Measurements from ENCODE around the gene GAB3.
A peak's percentile ranks its signal among the peaks of the same experiment; 100 is the strongest.

GAB3 gene

GRCh38 chrX:154724993-154725756 is 25.7 kb downstream of the GAB3 start:
- H3K4me1 ChIP-seq (ENCODE audit: control insufficient read depth in 5 of 5, insufficient read depth in 5 of 5, low read length in 5 of 5), result peaks cover 20 to 46% (median 35%) of the 10 kb centered on the region in 5 donors
- H3K9ac ChIP-seq (ENCODE audit: low read length in 5 of 5), result no peak overlapping the region
- peaks cover 0 to 5% (median 0%) of the 10 kb centered on the region in 5 donors for H3K9me3 ChIP-seq (ENCODE audit: control insufficient read depth in 5 of 5, low read length in 5 of 5)
- H3K36me3 ChIP-seq (ENCODE audit: control insufficient read depth in 5 of 5, insufficient read depth in 5 of 5, low read length in 5 of 5), result no peaks in the 10 kb centered on the region
- no peak overlapping the region for H3K4me3 ChIP-seq (ENCODE audit: low read depth in 1 of 5, low read length in 5 of 5)
- H3K27ac ChIP-seq (ENCODE audit: low read depth, low read length), result no peak overlapping the region
- peaks cover 0 to 4% (median 0%) of the 10 kb centered on the region in 5 donors for H3K27me3 ChIP-seq (ENCODE audit: control insufficient read depth in 5 of 5, insufficient read depth in 4 of 5, low read length in 5 of 5)

GRCh38 chrX:154721155-154721554 is 29.7 kb downstream of the GAB3 start:
- H3K9me3 ChIP-seq (ENCODE audit: control insufficient read depth in 5 of 5, low read length in 5 of 5), result peaks cover 0 to 5% (median 0%) of the 10 kb centered on the region in 5 donors
- no peak overlapping the region for H3K4me3 ChIP-seq (ENCODE audit: low read depth in 1 of 5, low read length in 5 of 5)
- H3K4me1 ChIP-seq (ENCODE audit: control insufficient read depth in 5 of 5, insufficient read depth in 5 of 5, low read length in 5 of 5), result peaks cover 3 to 32% (median 23%) of the 10 kb centered on the region in 5 donors
- no peak overlapping the region for H3K9ac ChIP-seq (ENCODE audit: low read length in 5 of 5)
- no peaks in the 10 kb centered on the region for H3K27me3 ChIP-seq (ENCODE audit: control insufficient read depth in 5 of 5, insufficient read depth in 4 of 5, low read length in 5 of 5)
- H3K36me3 ChIP-seq (ENCODE audit: control insufficient read depth in 5 of 5, insufficient read depth in 5 of 5, low read length in 5 of 5), result no peaks in the 10 kb centered on the region
- no peak overlapping the region for H3K27ac ChIP-seq (ENCODE audit: low read depth, low read length)

- H3K27me3 ChIP-seq (ENCODE audit: control insufficient read depth in 5 of 5, insufficient read depth in 4 of 5, low read length in 5 of 5), result peaks cover 0 to 5% (median 0%) of the 10 kb centered on the region in 5 donors
- H3K4me3 ChIP-seq (ENCODE audit: low read depth in 1 of 5, low read length in 5 of 5), result no peak overlapping the region
- H3K4me1 ChIP-seq (ENCODE audit: control insufficient read depth in 5 of 5, insufficient read depth in 5 of 5, low read length in 5 of 5), result peaks cover 3 to 29% (median 23%) of the 10 kb centered on the region in 5 donors
- no peak overlapping the region for H3K9ac ChIP-seq (ENCODE audit: low read length in 5 of 5)
- peaks cover 0 to 6% (median 0%) of the 10 kb centered on the region in 5 donors for H3K36me3 ChIP-seq (ENCODE audit: control insufficient read depth in 5 of 5, insufficient read depth in 5 of 5, low read length in 5 of 5)
- no peak overlapping the region for H3K27ac ChIP-seq (ENCODE audit: low read depth, low read length)
- peaks cover 0 to 5% (median 0%) of the 10 kb centered on the region in 5 donors for H3K9me3 ChIP-seq (ENCODE audit: control insufficient read depth in 5 of 5, low read length in 5 of 5)
These were observed 30.8 kb downstream of the GAB3 start for GRCh38 chrX:154720067-154720466.

GRCh38 chrX:154719132-154719675 is 31.7 kb downstream of the GAB3 start:
- Histone ChIP-seq H3K4me3 (ENCODE audit: low read depth in 1 of 5, low read length in 5 of 5) (peak overlapping the region in 2 of 5 donors; percentile 15 to 27), H3K9ac (ENCODE audit: low read length in 5 of 5) (no peak overlapping the region), H3K27ac (ENCODE audit: low read depth, low read length) (peak overlapping the region; percentile 7), H3K36me3 (ENCODE audit: control insufficient read depth in 5 of 5, insufficient read depth in 5 of 5, low read length in 5 of 5) (peaks cover 0 to 6% (median 0%) of the 10 kb centered on the region in 5 donors), H3K27me3 (ENCODE audit: control insufficient read depth in 5 of 5, insufficient read depth in 4 of 5, low read length in 5 of 5) (peaks cover 0 to 5% (median 0%) of the 10 kb centered on the region in 5 donors), H3K9me3 (ENCODE audit: control insufficient read depth in 5 of 5, low read length in 5 of 5) (peaks cover 0 to 5% (median 0%) of the 10 kb centered on the region in 5 donors), H3K4me1 (ENCODE audit: control insufficient read depth in 5 of 5, insufficient read depth in 5 of 5, low read length in 5 of 5) (peaks cover 3 to 30% (median 27%) of the 10 kb centered on the region in 5 donors)

DNA sequence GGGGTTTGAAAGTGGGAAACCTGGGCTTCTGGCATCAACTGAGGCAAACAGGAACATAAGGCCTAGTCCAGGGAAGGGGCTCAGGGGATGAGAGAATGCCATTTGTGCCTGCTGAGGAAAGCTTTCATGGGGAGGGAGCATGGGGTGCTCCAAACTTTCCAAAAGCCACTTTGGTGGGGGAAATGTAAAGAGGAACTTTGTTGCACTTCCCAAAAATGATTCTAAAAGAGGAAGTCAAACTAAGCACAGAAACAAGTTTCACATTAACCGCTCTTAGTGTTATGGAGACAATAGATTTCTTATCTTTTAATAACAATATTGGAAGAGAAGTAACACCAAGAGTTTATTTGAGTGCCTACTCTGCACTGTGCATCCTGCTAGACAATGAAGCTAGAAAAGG is 32.3 kb downstream of the GAB3 start:
- Histone ChIP-seq H3K9ac (ENCODE audit: low read length in 5 of 5) (no peak overlapping the region), H3K4me3 (ENCODE audit: low read depth in 1 of 5, low read length in 5 of 5) (peak overlapping the region in 1 of 5 donors; percentile 27), H3K9me3 (ENCODE audit: control insufficient read depth in 5 of 5, low read length in 5 of 5) (peaks cover 0 to 5% (median 0%) of the 10 kb centered on the region in 5 donors), H3K4me1 (ENCODE audit: control insufficient read depth in 5 of 5, insufficient read depth in 5 of 5, low read length in 5 of 5) (peaks cover 3 to 30% (median 27%) of the 10 kb centered on the region in 5 donors), H3K36me3 (ENCODE audit: control insufficient read depth in 5 of 5, insufficient read depth in 5 of 5, low read length in 5 of 5) (peaks cover 0 to 6% (median 0%) of the 10 kb centered on the region in 5 donors), H3K27ac (ENCODE audit: low read depth, low read length) (peak overlapping the region; percentile 7), H3K27me3 (ENCODE audit: control insufficient read depth in 5 of 5, insufficient read depth in 4 of 5, low read length in 5 of 5) (peaks cover 0 to 5% (median 0%) of the 10 kb centered on the region in 5 donors)

- H3K36me3 ChIP-seq (ENCODE audit: control insufficient read depth in 5 of 5, insufficient read depth in 5 of 5, low read length in 5 of 5), result peaks cover 0 to 10% (median 0%) of the 10 kb centered on the region in 5 donors
- H3K27me3 ChIP-seq (ENCODE audit: control insufficient read depth in 5 of 5, insufficient read depth in 4 of 5, low read length in 5 of 5), result peaks cover 0 to 5% (median 0%) of the 10 kb centered on the region in 5 donors
- peaks cover 0 to 5% (median 0%) of the 10 kb centered on the region in 5 donors for H3K9me3 ChIP-seq (ENCODE audit: control insufficient read depth in 5 of 5, low read length in 5 of 5)
- peak overlapping the region in 1 of 5 donors; percentile 41 for H3K4me3 ChIP-seq (ENCODE audit: low read depth in 1 of 5, low read length in 5 of 5)
- no peak overlapping the region for H3K9ac ChIP-seq (ENCODE audit: low read length in 5 of 5)
- H3K27ac ChIP-seq (ENCODE audit: low read depth, low read length), result peak overlapping the region; percentile 20
- peaks cover 3 to 36% (median 33%) of the 10 kb centered on the region in 5 donors for H3K4me1 ChIP-seq (ENCODE audit: control insufficient read depth in 5 of 5, insufficient read depth in 5 of 5, low read length in 5 of 5)
These were observed 33.1 kb downstream of the GAB3 start for GRCh38 chrX:154717824-154718223.

GRCh38 chrX:154715825-154716224 is 35.1 kb downstream of the GAB3 start:
- Histone ChIP-seq H3K9ac (ENCODE audit: low read length in 5 of 5) (no peak overlapping the region), H3K27me3 (ENCODE audit: control insufficient read depth in 5 of 5, insufficient read depth in 4 of 5, low read length in 5 of 5) (peaks cover 0 to 9% (median 0%) of the 10 kb centered on the region in 5 donors), H3K36me3 (ENCODE audit: control insufficient read depth in 5 of 5, insufficient read depth in 5 of 5, low read length in 5 of 5) (peaks cover 0 to 27% (median 3%) of the 10 kb centered on the region in 5 donors), H3K4me3 (ENCODE audit: low read depth in 1 of 5, low read length in 5 of 5) (no peak overlapping the region), H3K27ac (ENCODE audit: low read depth, low read length) (no peak overlapping the region), H3K4me1 (ENCODE audit: control insufficient read depth in 5 of 5, insufficient read depth in 5 of 5, low read length in 5 of 5) (peaks cover 5 to 40% (median 36%) of the 10 kb centered on the region in 5 donors), H3K9me3 (ENCODE audit: control insufficient read depth in 5 of 5, low read length in 5 of 5) (no peaks in the 10 kb centered on the region)

GRCh38 chrX:154714925-154715324 is 36.0 kb downstream of the GAB3 start:
- Histone ChIP-seq H3K36me3 (ENCODE audit: control insufficient read depth in 5 of 5, insufficient read depth in 5 of 5, low read length in 5 of 5) (peaks cover 0 to 27% (median 6%) of the 10 kb centered on the region in 5 donors), H3K27ac (ENCODE audit: low read depth, low read length) (no peak overlapping the region), H3K4me3 (ENCODE audit: low read depth in 1 of 5, low read length in 5 of 5) (no peak overlapping the region), H3K9me3 (ENCODE audit: control insufficient read depth in 5 of 5, low read length in 5 of 5) (no peaks in the 10 kb centered on the region), H3K9ac (ENCODE audit: low read length in 5 of 5) (no peak overlapping the region), H3K27me3 (ENCODE audit: control insufficient read depth in 5 of 5, insufficient read depth in 4 of 5, low read length in 5 of 5) (peaks cover 0 to 9% (median 0%) of the 10 kb centered on the region in 5 donors), H3K4me1 (ENCODE audit: control insufficient read depth in 5 of 5, insufficient read depth in 5 of 5, low read length in 5 of 5) (peaks cover 5 to 40% (median 36%) of the 10 kb centered on the region in 5 donors)

GRCh38 chrX:154712781-154713740 is 37.8 kb downstream of the GAB3 start:
- Histone ChIP-seq H3K27ac (ENCODE audit: low read depth, low read length) (no peak overlapping the region), H3K9ac (ENCODE audit: low read length in 5 of 5) (no peak overlapping the region), H3K27me3 (ENCODE audit: control insufficient read depth in 5 of 5, insufficient read depth in 4 of 5, low read length in 5 of 5) (peaks cover 0 to 9% (median 0%) of the 10 kb centered on the region in 5 donors), H3K9me3 (ENCODE audit: control insufficient read depth in 5 of 5, low read length in 5 of 5) (peaks cover 0 to 5% (median 0%) of the 10 kb centered on the region in 5 donors), H3K4me3 (ENCODE audit: low read depth in 1 of 5, low read length in 5 of 5) (no peak overlapping the region), H3K4me1 (ENCODE audit: control insufficient read depth in 5 of 5, insufficient read depth in 5 of 5, low read length in 5 of 5) (peaks cover 5 to 24% (median 21%) of the 10 kb centered on the region in 5 donors), H3K36me3 (ENCODE audit: control insufficient read depth in 5 of 5, insufficient read depth in 5 of 5, low read length in 5 of 5) (peaks cover 0 to 27% (median 6%) of the 10 kb centered on the region in 5 donors)
